Ascending aorta (tissue), 2 donors: Measurements from ENCODE around the gene SRPK2. TPM values are rescaled to one million over a fixed set of nuclear protein-coding genes. Genes with fewer than 3 reads are reported as not detected.

Experiments
- DNase-seq, 2 donors: peaks; one replicate each; pipeline ENCODE4 v3.0.0-alpha.2; 2019; ENCODE audit warnings: low spot score in 2 of 2
- H3K27ac ChIP-seq, 2 donors: fragments of 200-600 bp; sonication (generic); one replicate each; pipeline ENCODE4 v1.5.1; 2016 to 2017; ENCODE audit warnings: mild to moderate bottlenecking in 1 of 2
- H3K27me3 ChIP-seq: fragments of 200-600 bp; sonication (generic); one replicate; pipeline ENCODE4 v1.5.1; 2017
- H3K36me3 ChIP-seq, 2 donors: fragments of 200-600 bp; sonication (generic); one replicate each; pipeline ENCODE4 v1.5.1; 2016
- H3K4me1 ChIP-seq, 2 donors: fragments of 200-600 bp; sonication (generic); one replicate each; pipeline ENCODE4 v1.5.1; 2016 to 2017; ENCODE audit warnings: mild to moderate bottlenecking in 1 of 2
- H3K4me3 ChIP-seq, 2 donors: fragments of 200-600 bp; sonication (generic); one replicate each; pipeline ENCODE4 v1.5.1; 2016 to 2017; ENCODE audit warnings: mild to moderate bottlenecking in 1 of 2
- H3K9me3 ChIP-seq, 2 donors: fragments of 200-600 bp; sonication (generic); one replicate each; pipeline ENCODE4 v1.5.1; 2016
- intact Hi-C: fragments of 100-400 bp; cut with DNase I; formaldehyde crosslinking; loops from one replicate; pipeline ENCODE4 v1.15.1; 2023
- total RNA-seq: library from RNA; depleted of rRNA; stranded (reverse); fragments of >200 nt; gene quantifications from one replicate; pipeline ENCODE4 v1.1.0, GENCODE V29; 2016
- TF ChIP-seq, protein P1 (sequence below), 3 experiments: fragments of 200-600 bp in 2 of 3; fragments of 450-650 bp in 1 of 3; sonication (generic) in 2 of 3; IDR thresholded peaks; one replicate each; pipeline ENCODE4 v1.5.1; 2016 to 2019; ENCODE audit warnings: antibody characterized with exemption in 3 of 3, mild to moderate bottlenecking in 1 of 3, moderate library complexity in 1 of 3

The SRPK2 gene
- total RNA-seq, 1 donor from 2014 or later: 26.2 TPM

DNA sequence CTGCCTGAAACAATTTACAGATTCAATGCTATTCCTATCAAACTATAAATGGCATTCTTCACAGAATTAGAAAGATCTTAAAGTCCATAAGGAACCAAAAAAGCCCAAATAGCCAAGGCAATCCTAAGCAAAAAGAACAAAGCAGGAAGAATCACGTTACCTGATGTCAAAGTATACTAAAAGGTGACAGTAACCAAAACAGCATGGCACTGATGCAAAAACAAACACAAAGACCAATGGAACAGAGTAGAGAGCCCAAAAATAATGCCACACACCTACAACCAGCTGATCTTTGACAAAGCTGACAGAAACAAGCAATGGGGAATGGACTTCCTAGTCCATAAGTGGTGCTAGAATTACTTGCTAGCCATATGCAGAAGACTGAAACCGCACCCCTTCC is 208.7 kb downstream of the SRPK2 start:
- intact Hi-C loops: no loop called here

DNA sequence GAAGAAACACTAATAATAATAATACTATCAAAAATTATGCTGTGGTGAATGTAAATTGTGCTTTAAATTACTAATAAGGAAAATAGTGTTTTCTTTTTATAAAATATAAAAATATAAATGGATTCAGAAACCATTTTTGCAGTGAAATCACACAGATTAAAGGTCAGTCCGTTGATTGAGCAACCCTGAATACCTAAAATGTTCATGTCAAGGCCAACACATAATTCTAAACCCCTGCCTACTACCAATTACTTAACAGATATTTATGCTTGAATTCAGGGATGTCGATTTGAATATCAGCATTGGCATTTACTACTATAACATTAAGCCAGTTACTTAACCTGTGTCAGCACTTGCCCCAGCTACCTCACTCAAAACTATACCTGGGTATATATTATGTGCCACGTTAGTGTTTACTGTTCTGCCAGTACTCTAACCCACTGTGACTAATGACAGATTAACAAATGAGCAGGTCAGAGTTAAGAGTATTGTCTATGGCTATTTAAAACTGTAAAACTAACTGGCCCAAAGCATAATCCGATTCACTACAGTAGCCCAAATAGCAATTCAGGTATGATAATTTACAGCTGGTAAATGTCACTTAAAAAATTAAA is 209.7 kb downstream of the SRPK2 start:
- Histone ChIP-seq H3K27ac (no peak overlapping the region), H3K36me3 (no peaks in the 10 kb centered on the region), H3K27me3 (no peaks in the 10 kb centered on the region), H3K4me1 (peaks cover 0 to 2% of the 10 kb centered on the region in 2 donors), H3K9me3 (peaks cover 0 to 7% of the 10 kb centered on the region in 2 donors), H3K4me3 (no peak overlapping the region)
- intact Hi-C loops: no loop called here
- TF ChIP-seq, protein P1, sequence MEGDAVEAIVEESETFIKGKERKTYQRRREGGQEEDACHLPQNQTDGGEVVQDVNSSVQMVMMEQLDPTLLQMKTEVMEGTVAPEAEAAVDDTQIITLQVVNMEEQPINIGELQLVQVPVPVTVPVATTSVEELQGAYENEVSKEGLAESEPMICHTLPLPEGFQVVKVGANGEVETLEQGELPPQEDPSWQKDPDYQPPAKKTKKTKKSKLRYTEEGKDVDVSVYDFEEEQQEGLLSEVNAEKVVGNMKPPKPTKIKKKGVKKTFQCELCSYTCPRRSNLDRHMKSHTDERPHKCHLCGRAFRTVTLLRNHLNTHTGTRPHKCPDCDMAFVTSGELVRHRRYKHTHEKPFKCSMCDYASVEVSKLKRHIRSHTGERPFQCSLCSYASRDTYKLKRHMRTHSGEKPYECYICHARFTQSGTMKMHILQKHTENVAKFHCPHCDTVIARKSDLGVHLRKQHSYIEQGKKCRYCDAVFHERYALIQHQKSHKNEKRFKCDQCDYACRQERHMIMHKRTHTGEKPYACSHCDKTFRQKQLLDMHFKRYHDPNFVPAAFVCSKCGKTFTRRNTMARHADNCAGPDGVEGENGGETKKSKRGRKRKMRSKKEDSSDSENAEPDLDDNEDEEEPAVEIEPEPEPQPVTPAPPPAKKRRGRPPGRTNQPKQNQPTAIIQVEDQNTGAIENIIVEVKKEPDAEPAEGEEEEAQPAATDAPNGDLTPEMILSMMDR (IDR thresholded peaks at IDR 0.05): no peak
- DNase-seq: no peak

More for the DNA sequence above, 208.7 kb downstream of the SRPK2 start:
- Histone ChIP-seq H3K36me3 (no peaks in the 10 kb centered on the region), H3K4me1 (no peaks in the 10 kb centered on the region), H3K9me3 (peaks cover 0 to 7% of the 10 kb centered on the region in 2 donors), H3K27ac (no peak overlapping the region), H3K27me3 (no peaks in the 10 kb centered on the region), H3K4me3 (no peak overlapping the region)
- TF ChIP-seq, protein P1 (IDR thresholded peaks at IDR 0.05): no peak
- DNase-seq: no peak

DNA sequence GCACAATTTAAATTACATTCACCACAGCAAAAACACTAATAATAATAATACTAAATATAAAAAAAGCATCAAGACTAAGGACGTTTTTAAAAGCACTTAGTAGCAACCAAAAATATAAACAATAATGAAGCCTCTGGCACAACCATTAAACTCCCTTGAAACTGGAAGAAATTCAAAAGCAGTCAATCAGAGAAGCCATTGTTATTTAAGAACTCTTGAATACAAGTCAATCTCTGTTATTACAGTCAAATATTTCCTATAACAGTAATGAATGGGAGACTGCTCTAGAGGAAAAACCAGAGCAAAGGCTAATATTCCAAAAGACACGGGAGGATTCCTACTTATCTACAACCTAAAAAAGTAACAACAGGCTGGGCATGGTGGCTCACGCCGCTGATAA is 210.5 kb downstream of the SRPK2 start:
- DNase-seq: no peak
- intact Hi-C loops: no loop called here
- H3K36me3 ChIP-seq: no peaks in the 10 kb centered on the region
- no peaks in the 10 kb centered on the region for H3K27me3 ChIP-seq
- no peak overlapping the region for H3K4me3 ChIP-seq
- no peak overlapping the region for H3K27ac ChIP-seq
- TF ChIP-seq, protein P1 (IDR thresholded peaks at IDR 0.05): no peak
- peaks cover 0 to 7% of the 10 kb centered on the region in 2 donors for H3K9me3 ChIP-seq
- peaks cover 0 to 3% of the 10 kb centered on the region in 2 donors for H3K4me1 ChIP-seq

DNA sequence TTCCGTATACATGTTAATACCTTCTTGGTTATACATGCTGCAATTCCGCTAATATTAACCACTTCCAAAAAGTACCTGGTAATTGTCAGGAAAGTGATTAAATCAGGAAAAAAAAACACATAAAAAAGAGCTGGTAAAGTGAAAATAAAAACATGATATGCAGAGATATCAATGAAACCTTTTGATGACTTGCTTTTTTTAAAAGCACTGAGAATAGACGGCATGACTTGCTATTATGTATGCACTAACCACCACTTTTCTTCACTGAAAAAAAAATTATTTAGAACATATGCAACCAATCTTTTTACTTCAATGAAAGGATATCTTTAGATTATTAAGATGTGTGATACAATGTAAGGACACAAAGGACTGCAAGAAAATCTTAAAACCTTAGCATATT is 211.7 kb downstream of the SRPK2 start:
- H3K27ac ChIP-seq: no peak overlapping the region
- H3K36me3 ChIP-seq: no peaks in the 10 kb centered on the region
- H3K27me3 ChIP-seq: no peaks in the 10 kb centered on the region
- intact Hi-C loops: no loop called here
- peaks cover 0 to 7% of the 10 kb centered on the region in 2 donors for H3K9me3 ChIP-seq
- no peak overlapping the region for H3K4me3 ChIP-seq
- no peak for DNase-seq
- TF ChIP-seq, protein P1 (IDR thresholded peaks at IDR 0.05): no peak
- H3K4me1 ChIP-seq: peaks cover 0 to 3% of the 10 kb centered on the region in 2 donors

DNA sequence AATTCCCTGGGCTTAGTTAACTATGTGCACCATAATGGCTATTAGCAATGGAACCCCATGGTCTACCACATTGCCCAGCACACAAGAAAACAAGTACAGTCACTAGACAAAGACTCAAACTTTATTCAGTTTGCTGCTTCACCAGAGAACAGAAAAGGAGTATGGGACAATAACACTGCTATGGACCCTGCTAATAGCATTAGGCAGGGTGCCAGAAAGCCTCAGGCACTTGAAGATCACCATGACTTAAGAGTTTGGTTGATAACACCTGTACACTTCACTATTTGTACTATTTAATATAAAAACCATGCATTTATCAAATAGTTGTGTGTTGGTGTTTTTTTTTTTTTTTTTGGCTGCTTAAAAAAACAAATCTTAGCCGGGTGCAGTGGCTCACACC is 215.1 kb downstream of the SRPK2 start:
- no peak for DNase-seq
- intact Hi-C loops: no loop called here
- TF ChIP-seq, protein P1 (IDR thresholded peaks at IDR 0.05): no peak

More for the DNA sequence above, 215.1 kb downstream of the SRPK2 start:
- H3K36me3 ChIP-seq: no peaks in the 10 kb centered on the region
- peaks cover 0 to 3% of the 10 kb centered on the region in 2 donors for H3K4me1 ChIP-seq
- no peak overlapping the region for H3K4me3 ChIP-seq
- no peaks in the 10 kb centered on the region for H3K27me3 ChIP-seq
- H3K9me3 ChIP-seq: no peaks in the 10 kb centered on the region
- no peak overlapping the region for H3K27ac ChIP-seq
